HL-60 (cell line): ENCODE data around the gene USP48.

Experiments used
- GABPA ChIP-seq: IDR thresholded peaks from 2 replicates; pipeline ENCODE4 v1.6.1; 2012; ENCODE audit warnings: low read depth
- POLR2AphosphoS5 ChIP-seq: IDR thresholded peaks from 2 replicates; pipeline ENCODE4 v1.6.1; 2012; ENCODE audit warnings: low read depth
- SPI1 ChIP-seq: IDR thresholded peaks from 2 replicates; pipeline ENCODE4 v1.6.1; 2012; ENCODE audit warnings: low read depth, mild to moderate bottlenecking, borderline replicate concordance
- TF ChIP-seq, protein P1 (sequence below): IDR thresholded peaks from one replicate; pipeline ENCODE4 v1.5.1; 2011; ENCODE audit warnings: low read length, control low read depth, inconsistent platforms; ENCODE audit not compliant: insufficient read depth
- TF ChIP-seq, protein P2 (sequence below): IDR thresholded peaks from 2 replicates; pipeline ENCODE4 v1.6.1; 2012; ENCODE audit warnings: low read depth; ENCODE audit not compliant: insufficient replicate concordance

DNA sequence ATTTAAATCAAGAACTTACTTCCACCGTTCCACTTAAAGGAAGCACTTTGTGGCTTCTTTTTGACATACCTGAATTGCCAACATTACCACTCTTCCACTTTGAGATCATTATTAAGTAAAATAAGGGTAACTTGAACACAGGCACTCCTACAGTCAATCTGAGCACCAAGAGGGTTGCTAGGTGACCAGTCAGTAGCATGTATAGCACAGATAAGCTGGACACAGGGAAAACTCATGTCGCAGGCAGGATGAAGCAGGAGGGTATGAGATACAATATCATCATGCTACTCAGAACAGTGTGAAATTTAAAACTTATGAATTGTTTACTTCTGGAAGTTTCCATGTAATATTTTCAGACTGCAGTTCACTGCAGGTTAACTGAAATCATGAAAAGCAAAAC lies 66.8 kb downstream of the USP48 start:
- TF ChIP-seq, protein P1, sequence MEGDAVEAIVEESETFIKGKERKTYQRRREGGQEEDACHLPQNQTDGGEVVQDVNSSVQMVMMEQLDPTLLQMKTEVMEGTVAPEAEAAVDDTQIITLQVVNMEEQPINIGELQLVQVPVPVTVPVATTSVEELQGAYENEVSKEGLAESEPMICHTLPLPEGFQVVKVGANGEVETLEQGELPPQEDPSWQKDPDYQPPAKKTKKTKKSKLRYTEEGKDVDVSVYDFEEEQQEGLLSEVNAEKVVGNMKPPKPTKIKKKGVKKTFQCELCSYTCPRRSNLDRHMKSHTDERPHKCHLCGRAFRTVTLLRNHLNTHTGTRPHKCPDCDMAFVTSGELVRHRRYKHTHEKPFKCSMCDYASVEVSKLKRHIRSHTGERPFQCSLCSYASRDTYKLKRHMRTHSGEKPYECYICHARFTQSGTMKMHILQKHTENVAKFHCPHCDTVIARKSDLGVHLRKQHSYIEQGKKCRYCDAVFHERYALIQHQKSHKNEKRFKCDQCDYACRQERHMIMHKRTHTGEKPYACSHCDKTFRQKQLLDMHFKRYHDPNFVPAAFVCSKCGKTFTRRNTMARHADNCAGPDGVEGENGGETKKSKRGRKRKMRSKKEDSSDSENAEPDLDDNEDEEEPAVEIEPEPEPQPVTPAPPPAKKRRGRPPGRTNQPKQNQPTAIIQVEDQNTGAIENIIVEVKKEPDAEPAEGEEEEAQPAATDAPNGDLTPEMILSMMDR: no peak
- TF ChIP-seq POLR2AphosphoS5 (no peak), SPI1 (no peak), GABPA (no peak)
- TF ChIP-seq, protein P2, sequence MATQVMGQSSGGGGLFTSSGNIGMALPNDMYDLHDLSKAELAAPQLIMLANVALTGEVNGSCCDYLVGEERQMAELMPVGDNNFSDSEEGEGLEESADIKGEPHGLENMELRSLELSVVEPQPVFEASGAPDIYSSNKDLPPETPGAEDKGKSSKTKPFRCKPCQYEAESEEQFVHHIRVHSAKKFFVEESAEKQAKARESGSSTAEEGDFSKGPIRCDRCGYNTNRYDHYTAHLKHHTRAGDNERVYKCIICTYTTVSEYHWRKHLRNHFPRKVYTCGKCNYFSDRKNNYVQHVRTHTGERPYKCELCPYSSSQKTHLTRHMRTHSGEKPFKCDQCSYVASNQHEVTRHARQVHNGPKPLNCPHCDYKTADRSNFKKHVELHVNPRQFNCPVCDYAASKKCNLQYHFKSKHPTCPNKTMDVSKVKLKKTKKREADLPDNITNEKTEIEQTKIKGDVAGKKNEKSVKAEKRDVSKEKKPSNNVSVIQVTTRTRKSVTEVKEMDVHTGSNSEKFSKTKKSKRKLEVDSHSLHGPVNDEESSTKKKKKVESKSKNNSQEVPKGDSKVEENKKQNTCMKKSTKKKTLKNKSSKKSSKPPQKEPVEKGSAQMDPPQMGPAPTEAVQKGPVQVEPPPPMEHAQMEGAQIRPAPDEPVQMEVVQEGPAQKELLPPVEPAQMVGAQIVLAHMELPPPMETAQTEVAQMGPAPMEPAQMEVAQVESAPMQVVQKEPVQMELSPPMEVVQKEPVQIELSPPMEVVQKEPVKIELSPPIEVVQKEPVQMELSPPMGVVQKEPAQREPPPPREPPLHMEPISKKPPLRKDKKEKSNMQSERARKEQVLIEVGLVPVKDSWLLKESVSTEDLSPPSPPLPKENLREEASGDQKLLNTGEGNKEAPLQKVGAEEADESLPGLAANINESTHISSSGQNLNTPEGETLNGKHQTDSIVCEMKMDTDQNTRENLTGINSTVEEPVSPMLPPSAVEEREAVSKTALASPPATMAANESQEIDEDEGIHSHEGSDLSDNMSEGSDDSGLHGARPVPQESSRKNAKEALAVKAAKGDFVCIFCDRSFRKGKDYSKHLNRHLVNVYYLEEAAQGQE: no peak
